HepG2 (cell line): ENCODE measurements around the gene CCM2L. TPM values are rescaled to one million over a fixed set of nuclear protein-coding genes. Genes with fewer than 3 reads are reported as not detected.

ENCODE experiments used
- CBX5 ChIP-seq: sonication (generic); formaldehyde crosslinking; IDR thresholded peaks from 2 replicates; pipeline ENCODE4 v1.4.0; 2020; ENCODE audit warnings: missing genetic modification reagents, borderline replicate concordance
- DRAP1 ChIP-seq: IDR thresholded peaks from 2 replicates; pipeline ENCODE4 v1.6.1; 2016; ENCODE audit warnings: missing genetic modification reagents, missing compliant biosample characterization
- HDAC2 ChIP-seq: sonication (generic); formaldehyde crosslinking; IDR thresholded peaks from 2 replicates; pipeline ENCODE4 v1.4.0; 2020; ENCODE audit warnings: missing genetic modification reagents
- HNRNPL ChIP-seq: fragments of 200-400 bp; formaldehyde crosslinking; IDR thresholded peaks from 2 replicates; pipeline ENCODE4 v1.6.1; 2017; ENCODE audit warnings: mild to moderate bottlenecking, low read depth, low read length
- KLF9 ChIP-seq: IDR thresholded peaks from 2 replicates; pipeline ENCODE4 v1.6.1; 2016; ENCODE audit warnings: low read depth
- NR0B2 ChIP-seq: sonication (generic); formaldehyde crosslinking; IDR thresholded peaks from 2 replicates; pipeline ENCODE4 v1.4.0; 2020; ENCODE audit warnings: mild to moderate bottlenecking, missing genetic modification reagents
- PATZ1 ChIP-seq: sonication (generic); formaldehyde crosslinking; IDR thresholded peaks from 2 replicates; pipeline ENCODE4 v1.4.0; 2020; ENCODE audit warnings: missing genetic modification reagents
- PAX8 ChIP-seq: sonication (generic); formaldehyde crosslinking; IDR thresholded peaks from 2 replicates; pipeline ENCODE4 v1.8.0; 2022; ENCODE audit warnings: mild to moderate bottlenecking, missing genetic modification reagents, borderline replicate concordance
- PITX1 ChIP-seq: sonication (generic); formaldehyde crosslinking; IDR thresholded peaks from 2 replicates; pipeline ENCODE4 v1.5.1; 2020; ENCODE audit warnings: mild to moderate bottlenecking, missing genetic modification reagents
- REST ChIP-seq, 2 experiments: IDR thresholded peaks; 2 replicates each; pipeline ENCODE4 v1.6.1; 2011 to 2012; ENCODE audit warnings: low read length in 2 of 2, borderline replicate concordance in 1 of 2, low read depth in 1 of 2, mild to moderate bottlenecking in 1 of 2, moderate library complexity in 1 of 2
- SRY ChIP-seq: sonication (generic); formaldehyde crosslinking; IDR thresholded peaks from 2 replicates; pipeline ENCODE4 v1.8.0; 2022; ENCODE audit warnings: mild to moderate bottlenecking, missing genetic modification reagents
- TERF1 ChIP-seq: sonication (generic); formaldehyde crosslinking; IDR thresholded peaks from 2 replicates; pipeline ENCODE4 v1.8.0; 2022; ENCODE audit warnings: mild to moderate bottlenecking, missing genetic modification reagents, moderate library complexity
- U2AF1 ChIP-seq: fragments of 200-400 bp; formaldehyde crosslinking; optimal IDR thresholded peaks from 2 replicates; pipeline ENCODE3; 2017; ENCODE audit warnings: mild to moderate bottlenecking, low read depth, low read length
- ZBTB7B ChIP-seq: sonication (generic); formaldehyde crosslinking; IDR thresholded peaks from 2 replicates; pipeline ENCODE4 v1.4.0; 2020; ENCODE audit warnings: missing genetic modification reagents
- ZEB1 ChIP-seq: IDR thresholded peaks from 2 replicates; pipeline ENCODE4 v1.6.1; 2012; ENCODE audit warnings: mild to moderate bottlenecking, low read depth, inconsistent platforms; ENCODE audit not compliant: insufficient replicate concordance
- ZFP37 ChIP-seq: sonication (generic); formaldehyde crosslinking; IDR thresholded peaks from 2 replicates; pipeline ENCODE4 v1.4.0; 2020; ENCODE audit warnings: missing genetic modification reagents, borderline replicate concordance
- ZMAT3 ChIP-seq: sonication (generic); formaldehyde crosslinking; conservative IDR thresholded peaks from 2 replicates; pipeline ENCODE4 v1.7.0; 2021; ENCODE audit warnings: missing genetic modification reagents
- ZNF724P ChIP-seq: sonication (generic); formaldehyde crosslinking; IDR thresholded peaks from 2 replicates; pipeline ENCODE4 v1.8.0; 2022; ENCODE audit warnings: missing genetic modification reagents, borderline replicate concordance
- ZNF784 ChIP-seq: sonication (generic); formaldehyde crosslinking; IDR thresholded peaks from 2 replicates; pipeline ENCODE4 v1.5.1; 2020; ENCODE audit warnings: missing genetic modification reagents, mild to moderate bottlenecking, borderline replicate concordance
- polyA plus RNA-seq, 8 experiments: library from polyadenylated mRNA; depleted of rRNA in 3 of 8; stranded (reverse) in 7 of 8; unstranded in 1 of 8; fragments of >200 nt; fragmentation: Illumina TruSeq in 4 of 8; extraction: Trizol in 4 of 8; gene quantifications; 2 replicates each; pipeline versions ENCODE4 v1.2.1 to v1.2.3, GENCODE V29; 2011 to 2016; ENCODE audit warnings: low read depth in 4 of 8, missing spikeins in 1 of 8, mixed read lengths in 1 of 8; ENCODE audit not compliant: insufficient read depth in 1 of 8
- total RNA-seq, 5 experiments: library from RNA; depleted of rRNA; stranded (reverse); fragments of >200 nt; fragmentation: Illumina TruSeq; extraction: Trizol; gene quantifications; 2 replicates each; pipeline ENCODE4 v1.2.3, GENCODE V29; 2016; ENCODE audit warnings: low read depth in 1 of 5

The CCM2L gene
- total and polyA plus RNA-seq, 2 of the 13 experiments (the other 11 are each of a cell fraction or from before 2014, with no cell fraction given), result 0.15 TPM; not detected in 1

- peak; percentile 81; the same call in 1 of the 2 replicates for TF ChIP-seq PAX8 (CRISPR knock-in tag)
- no peak for TF ChIP-seq KLF9 (CRISPR knock-in tag)
- TF ChIP-seq U2AF1, result no peak
- TF ChIP-seq ZMAT3 (CRISPR knock-in tag), result 0 out of 2 replicates have a peak, but pooled peaks have one; percentile 41
- TF ChIP-seq ZNF784 (CRISPR knock-in tag), result peak; percentile 7; the same call in 1 of the 2 replicates
- TF ChIP-seq ZFP37 (CRISPR knock-in tag), result 0 out of 2 replicates have a peak, but pooled peaks have one; percentile 52
- peak; percentile 51; the same call in 1 of the 2 replicates for TF ChIP-seq ZNF724P (CRISPR knock-in tag)
- no peak for TF ChIP-seq ZEB1
- no peak for TF ChIP-seq ZBTB7B (CRISPR knock-in tag)
- TF ChIP-seq SRY, result peak; percentile 77; the same call in 1 of the 2 replicates
- TF ChIP-seq HNRNPL, result 0 out of 2 replicates have a peak, but pooled peaks have one; percentile 29
- TF ChIP-seq PITX1, result 0 out of 2 replicates have a peak, but pooled peaks have one; percentile 15
- TF ChIP-seq TERF1 (CRISPR knock-in tag), result no peak
- peak; percentile 60 for TF ChIP-seq NR0B2 (CRISPR knock-in tag)
- peak; percentile 40 for TF ChIP-seq HDAC2 (CRISPR knock-in tag)
- TF ChIP-seq DRAP1, result peak; percentile 75
- TF ChIP-seq REST (IDR thresholded peaks at IDR 0.05; ENCODE audit: borderline replicate concordance in 1 of 2, low read depth in 1 of 2, low read length in 2 of 2), result no peak
- peak; percentile 16; the same call in 1 of the 2 replicates for TF ChIP-seq PATZ1 (CRISPR knock-in tag)
- TF ChIP-seq CBX5 (CRISPR knock-in tag), result 0 out of 2 replicates have a peak, but pooled peaks have one; percentile 23
Observed at GRCh38 chr20:32018269-32019155, 8.3 kb downstream of the CCM2L start (continued).
